GM19239 (cell line): ENCODE results near the gene DLK2.
"Not testable (repeated sequence)": the region's sequence is repeated elsewhere in the genome, so short reads cannot be mapped to it uniquely, and the experiment has no call there.

Source experiments
- DNase-seq: peaks from one replicate; pipeline ENCODE4 v3.0.0; 2011; ENCODE audit warnings: low spot score; ENCODE audit not compliant: insufficient read length
- FAIRE-seq: peaks from 2 replicates; lab custom pipeline; 2011; peaks lifted over from hg19 to GRCh38; lab: Jason Lieb, UNC

Gene DLK2

GRCh38 chr6:43432009-43432945 is 23.1 kb downstream of the DLK2 start:
- FAIRE-seq (no peak), DNase-seq (no peak)

GRCh38 chr6:43428874-43429273 is 26.5 kb downstream of the DLK2 start:
- DNase-seq (no peak), FAIRE-seq (no peak)

DNA sequence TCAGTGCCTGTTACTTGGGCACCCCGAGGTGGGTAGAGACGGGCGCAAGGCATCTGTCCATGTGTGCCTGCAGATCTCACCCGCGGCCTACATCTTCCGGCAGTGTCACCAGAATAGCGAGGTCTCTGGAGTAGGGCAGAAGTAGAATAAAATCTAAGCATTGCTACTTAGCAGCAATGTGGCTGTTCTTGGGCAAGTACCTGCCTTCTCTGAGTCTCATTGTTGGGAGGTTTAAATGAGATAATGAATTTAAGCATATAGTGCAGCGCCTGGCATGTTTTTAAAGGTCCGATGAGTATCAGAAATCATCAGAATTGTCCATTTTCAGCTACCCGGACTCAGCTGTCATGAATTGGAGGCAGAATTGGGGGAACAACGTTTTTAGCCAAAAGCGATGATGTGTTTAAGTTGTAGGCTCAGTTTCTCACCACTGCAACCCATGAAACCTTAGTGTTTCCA is 27.2 kb downstream of the DLK2 start:
- peak; percentile 8 for FAIRE-seq

DNA sequence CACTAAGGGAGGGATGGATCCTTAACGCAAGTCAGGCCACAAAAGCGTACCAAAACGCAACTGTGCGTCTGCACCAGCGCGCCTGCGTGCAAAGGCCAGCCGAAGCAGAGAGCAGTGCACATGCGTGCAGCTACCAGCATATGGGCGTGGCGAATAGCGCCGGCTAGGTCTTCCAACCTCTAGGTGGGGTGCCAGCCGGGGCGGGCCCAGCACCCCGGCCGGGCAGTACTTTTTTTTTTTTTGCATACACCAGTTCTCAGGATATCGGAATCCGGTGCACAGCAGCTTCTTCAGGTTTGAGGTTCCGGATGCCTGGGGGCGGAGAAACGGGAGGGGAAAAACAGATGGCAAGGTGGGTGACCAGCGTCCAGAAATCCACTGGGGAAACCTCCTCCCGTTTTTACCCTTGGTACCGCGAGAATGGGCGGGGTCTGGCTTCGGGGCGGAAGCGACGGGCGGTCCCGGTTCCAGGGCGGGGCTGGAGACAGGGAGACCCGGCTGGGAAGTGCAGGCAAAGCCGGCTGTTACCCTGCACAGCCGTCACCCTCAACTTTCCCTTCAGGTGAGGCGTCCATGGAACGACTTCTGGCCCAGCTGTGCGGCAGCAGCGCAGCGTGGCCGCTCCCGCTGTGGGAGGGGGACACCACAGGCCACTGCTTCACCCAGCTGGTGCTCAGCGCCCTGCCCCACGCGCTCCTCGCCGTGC is 27.8 kb downstream of the DLK2 start, which contains the start of gene ABCC10:
ABCC10 (plus strand) TSS at position 136 of the 706 bp plus-strand sequence; CDS start at position 574, 438 bp downstream.
- peak; percentile 99 for FAIRE-seq
- DNase-seq = peak; percentile 97

More for the DNA sequence above, 27.2 kb downstream of the DLK2 start:
- DNase-seq = no peak

GRCh38 chr6:43426928-43427405 is 28.4 kb downstream of the DLK2 start:
- no peak for FAIRE-seq

DNA sequence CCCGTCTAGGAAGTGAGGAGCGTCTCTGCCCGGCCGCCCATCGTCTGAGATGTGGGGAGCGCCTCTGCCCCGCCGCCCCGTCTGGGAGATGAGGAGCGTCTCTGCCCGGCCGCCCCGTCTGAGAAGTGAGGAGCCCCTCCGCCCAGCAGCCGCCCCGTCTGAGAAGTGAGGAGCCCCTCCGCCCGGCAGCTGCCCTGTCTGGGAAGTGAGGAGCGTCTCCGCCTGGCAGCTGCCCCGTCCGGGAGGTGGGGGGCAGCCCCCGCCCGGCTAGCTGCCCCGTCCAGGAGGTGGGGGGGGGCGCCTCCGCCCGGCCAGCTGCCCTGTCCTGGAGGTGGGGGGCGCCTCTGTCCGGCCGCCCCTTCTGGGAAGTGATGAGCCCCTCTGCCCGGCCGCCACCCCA is 30.3 kb downstream of the DLK2 start:
- not testable (repeated sequence) for DNase-seq, FAIRE-seq

More at GRCh38 chr6:43426928-43427405, 28.4 kb downstream of the DLK2 start:
- DNase-seq = no peak

DNA sequence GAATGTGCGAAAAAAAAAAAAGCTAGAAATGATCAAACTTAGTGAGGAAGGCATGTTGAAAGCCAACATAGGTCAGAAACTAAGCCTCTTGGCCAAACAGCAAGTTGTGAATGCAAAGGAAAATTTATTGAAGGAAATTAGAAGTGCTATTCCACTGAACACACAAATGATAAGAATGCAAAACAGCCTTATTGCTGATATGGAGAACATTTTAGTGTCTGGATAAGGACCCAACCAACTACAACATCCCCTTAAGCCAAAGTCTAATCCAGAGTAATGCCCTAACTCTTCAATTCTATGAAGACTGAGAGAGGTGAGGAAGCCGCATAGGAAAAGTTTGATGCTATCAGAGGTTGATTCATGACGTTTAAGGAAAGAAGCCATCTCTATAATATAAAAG is 33.5 kb downstream of the DLK2 start:
- FAIRE-seq = no peak
- no peak for DNase-seq

DNA sequence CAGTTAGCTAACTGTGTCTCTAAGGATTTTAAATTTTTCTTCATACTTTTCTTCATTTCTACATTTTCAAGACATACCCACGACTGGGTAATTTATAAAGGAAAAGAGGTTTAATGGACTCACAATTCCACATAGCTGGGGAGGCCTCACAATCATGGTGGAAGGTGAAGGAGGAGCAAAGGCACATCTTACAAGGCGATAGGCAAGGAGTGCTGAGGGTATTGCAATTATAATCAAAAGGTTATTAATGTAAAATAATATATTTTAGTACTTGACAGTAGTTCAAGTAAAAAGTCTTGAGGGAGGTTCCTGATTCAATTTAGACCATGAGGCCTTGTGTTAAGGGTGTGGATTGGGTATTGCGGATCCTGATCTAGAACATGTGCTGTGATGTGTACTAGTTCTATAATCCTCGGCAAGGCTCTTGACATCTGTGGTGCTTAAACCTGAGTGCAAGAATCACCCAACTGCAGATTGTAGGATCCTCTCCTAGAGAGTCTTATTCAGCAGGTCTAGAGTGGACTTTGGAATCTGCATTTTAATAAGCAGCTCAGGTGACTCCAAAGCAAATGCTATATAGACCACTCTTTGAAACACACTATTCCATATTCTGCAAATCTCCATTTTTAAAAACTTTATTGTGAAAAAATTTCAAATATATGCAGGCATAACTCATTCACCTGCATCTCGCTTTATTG is 35.2 kb downstream of the DLK2 start:
- DNase-seq = no peak
- no peak for FAIRE-seq

DNA sequence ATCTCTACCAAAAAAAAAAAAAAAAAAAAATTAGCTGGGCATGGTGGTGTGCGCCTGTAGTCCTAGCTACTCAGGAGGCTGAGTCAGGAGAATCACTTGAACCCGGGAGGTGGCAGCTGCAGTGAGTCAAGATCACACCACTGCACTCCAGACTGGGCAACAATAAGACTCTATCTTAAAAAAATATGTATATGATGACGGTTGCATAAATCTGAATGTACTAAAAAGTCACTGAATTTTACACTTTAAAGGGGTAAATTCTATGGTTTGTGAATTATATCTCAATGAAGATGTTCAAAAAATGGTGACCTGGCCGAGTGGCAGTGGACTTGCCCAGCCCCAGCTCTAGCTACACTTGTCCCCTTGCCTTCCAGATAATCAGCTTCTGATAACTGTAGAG is 38.4 kb downstream of the DLK2 start:
- no peak for FAIRE-seq
- DNase-seq = no peak

DNA sequence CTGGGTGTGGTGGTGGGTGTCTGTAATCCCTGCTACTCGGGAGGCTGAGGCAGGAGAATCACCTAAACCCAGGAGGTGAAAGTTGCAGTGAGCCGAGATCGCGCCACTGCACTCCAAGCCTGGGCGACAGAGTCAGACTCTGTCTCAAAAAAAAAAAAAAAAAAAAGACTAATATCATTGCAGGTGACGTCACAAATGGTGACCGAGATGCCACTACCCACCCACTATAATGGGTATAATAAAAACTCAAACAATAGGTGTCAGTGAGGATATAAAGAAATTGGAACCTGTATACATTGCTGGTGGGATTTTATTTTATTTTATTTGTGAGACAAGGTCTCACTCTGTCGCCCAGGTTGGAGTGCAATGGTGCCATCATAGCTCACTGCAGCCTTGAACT is 40.1 kb downstream of the DLK2 start:
- FAIRE-seq, DNase-seq: not testable (repeated sequence)

GRCh38 chr6:43413002-43413401 is 42.3 kb downstream of the DLK2 start:
- FAIRE-seq (no peak), DNase-seq (no peak)

DNA sequence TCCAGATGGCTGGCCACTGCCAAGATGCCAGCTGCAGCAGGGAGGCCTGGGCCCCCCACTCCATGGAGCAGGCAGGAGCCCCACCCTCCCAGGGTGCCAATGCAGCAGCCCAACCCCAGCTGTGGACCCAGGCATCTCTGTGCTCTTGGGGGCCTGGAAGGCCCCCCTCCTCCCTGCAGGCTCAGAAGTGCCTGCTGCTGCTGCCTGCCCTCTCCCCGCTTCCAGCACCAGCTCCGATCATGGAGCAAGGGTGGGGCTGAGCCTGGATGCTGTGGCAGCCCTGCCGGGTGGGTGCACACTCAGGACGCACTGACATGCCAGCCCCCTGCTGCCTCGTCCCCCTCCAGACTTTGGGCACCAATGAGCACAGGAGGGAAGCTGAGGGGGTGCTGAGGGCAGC is 42.8 kb downstream of the DLK2 start:
- no peak for DNase-seq
- no peak for FAIRE-seq

GRCh38 chr6:43410776-43411175 is 44.6 kb downstream of the DLK2 start:
- not testable (repeated sequence) for FAIRE-seq, DNase-seq

DNA sequence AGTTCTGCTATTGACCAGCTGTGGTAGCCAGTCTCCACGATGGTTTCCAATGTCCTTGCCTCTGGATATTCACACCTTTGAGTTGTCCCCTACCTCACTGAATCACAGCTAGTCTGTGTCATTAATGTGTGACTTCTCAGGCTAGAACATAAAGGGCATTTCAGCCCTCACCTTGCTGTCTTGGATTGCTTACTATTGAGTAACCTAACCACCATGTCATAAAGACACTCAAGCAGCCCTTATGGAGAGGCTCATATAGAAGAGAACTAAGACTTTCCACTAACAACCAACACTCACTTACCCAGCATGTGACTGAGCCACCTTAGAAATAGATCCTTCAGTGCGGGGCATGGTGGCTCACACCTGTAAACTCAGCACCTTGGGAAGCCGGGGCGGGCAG is 47.1 kb downstream of the DLK2 start:
- FAIRE-seq (no peak), DNase-seq (no peak)

DNA sequence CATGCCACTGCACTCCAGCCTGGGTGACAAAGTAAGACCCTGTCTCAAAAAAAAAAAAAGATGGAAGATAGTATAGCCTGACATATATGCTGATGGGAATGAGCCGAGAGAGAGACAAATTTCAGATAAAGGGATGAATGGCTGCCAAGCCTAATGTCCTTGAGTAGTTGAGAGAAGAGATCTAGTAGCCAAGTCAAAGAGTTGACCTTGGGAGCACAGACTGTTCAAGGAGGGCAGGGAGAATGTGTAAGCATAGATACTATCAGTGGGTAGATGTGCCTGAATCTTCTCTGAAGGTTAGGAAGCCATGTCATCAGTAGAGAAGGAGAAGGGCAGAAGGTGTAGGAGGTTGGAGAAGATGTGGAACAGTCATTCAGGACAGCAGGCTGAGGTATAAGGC is 48.1 kb downstream of the DLK2 start:
- FAIRE-seq (no peak), DNase-seq (no peak)

DNA sequence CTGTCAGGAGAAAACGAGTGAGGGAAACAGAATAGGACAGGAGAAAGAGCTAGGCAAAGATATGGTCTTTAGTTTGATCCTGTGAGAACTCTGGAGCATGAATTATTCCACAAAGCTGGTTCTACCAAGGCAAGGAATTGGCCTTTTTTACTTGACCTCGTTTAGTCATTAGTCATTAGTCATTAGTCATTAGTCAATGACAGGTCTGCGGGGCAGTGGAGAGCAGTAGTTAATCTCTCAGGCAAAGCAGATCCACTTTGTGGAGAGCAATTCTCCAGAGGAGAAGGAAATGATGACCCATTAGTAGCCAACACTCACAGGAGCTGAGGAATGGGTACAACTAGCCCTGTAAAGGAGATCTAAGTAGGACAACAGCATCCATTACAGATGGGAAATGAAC is 50.0 kb downstream of the DLK2 start:
- no peak for DNase-seq
- FAIRE-seq = no peak

DNA sequence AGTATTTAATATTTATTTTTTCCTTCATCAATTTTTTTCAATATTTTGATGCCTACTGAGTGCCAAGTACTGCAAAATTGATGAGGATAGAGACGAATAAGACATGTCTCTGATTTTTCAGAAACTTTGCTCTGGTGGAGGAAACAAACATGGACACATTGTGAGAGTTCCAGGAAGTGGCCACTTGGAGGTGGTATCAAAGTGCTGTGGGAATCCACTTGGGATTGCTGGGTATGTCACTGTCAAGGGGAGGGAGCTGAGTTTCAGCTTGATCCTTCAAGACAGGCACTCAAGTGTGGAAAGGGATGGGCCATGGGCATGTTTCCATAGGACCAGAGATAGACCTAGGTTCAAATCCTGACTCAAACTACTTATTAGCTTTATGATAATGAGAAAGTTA is 52.5 kb downstream of the DLK2 start:
- DNase-seq = no peak
- no peak for FAIRE-seq

GRCh38 chr6:43401730-43402129 is 53.6 kb downstream of the DLK2 start:
- no peak for DNase-seq
- FAIRE-seq = no peak
